ENCODE measurements around the gene CBFB. TPM values are rescaled to one million over a fixed set of nuclear protein-coding genes. Genes with fewer than 3 reads are reported as not detected.

The CBFB gene
- total RNA-seq, 2 experiments from 2014 or later, result 140 to 147 TPM

- CTCF ChIA-PET, result no interaction called here
- POLR2A ChIA-PET, result interaction anchor here (0.9 kb wide), 1 partner anchor 14 kb away, joined by 3 read pairs; no protein-coding TSS in a partner anchor
These were observed 39.3 kb downstream of the CBFB start for GRCh38 chr16:67068212-67068753.

GRCh38 chr16:67071476-67072048 lies 42.6 kb downstream of the CBFB start:
- ChIA-PET CTCF (no interaction called here), POLR2A (no interaction called here)

DNA sequence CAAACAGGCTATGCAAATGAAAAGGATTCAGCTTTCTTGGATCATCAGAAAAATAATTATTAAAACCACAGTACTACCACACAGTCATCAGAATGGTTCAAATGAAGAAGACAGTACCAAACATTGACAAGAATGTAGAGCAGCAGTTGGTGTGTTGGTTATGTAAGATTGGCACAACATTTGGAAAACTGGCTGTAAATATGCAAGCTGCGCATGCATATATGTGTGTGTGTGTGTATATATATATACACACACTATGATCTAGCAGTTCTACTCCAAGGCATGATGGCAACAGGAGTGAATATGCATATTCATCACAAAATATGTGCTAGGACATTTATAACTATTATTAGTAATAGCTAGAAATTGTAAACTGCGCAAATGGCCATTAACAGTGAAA lies 46.4 kb downstream of the CBFB start:
- CTCF ChIA-PET, result interaction anchor here (0.9 to 1.2 kb wide), 3 partner anchors 25 to 58 kb away, joined by 3 to 4 read pairs (median 3); no protein-coding TSS in a partner anchor
- POLR2A ChIA-PET, result no interaction called here

DNA sequence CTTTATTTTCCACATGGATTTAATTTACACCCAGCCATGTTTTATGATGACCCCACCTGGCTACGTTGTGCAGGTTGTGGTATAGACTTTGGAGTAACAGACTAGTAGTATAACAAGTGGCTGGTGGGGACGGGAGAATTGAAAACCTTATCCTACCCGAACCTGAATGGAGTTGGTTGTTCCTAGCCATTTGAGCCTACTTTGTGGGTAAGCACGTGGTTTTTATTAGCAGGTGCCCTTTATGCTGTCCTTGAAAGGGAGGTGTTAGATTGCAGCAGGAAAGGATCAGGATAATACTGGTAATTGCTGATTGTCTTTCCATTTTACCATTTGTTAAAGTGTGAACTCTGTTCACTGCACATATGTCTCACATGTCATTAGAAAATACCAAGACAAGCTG lies 48.9 kb downstream of the CBFB start:
- ChIA-PET CTCF (interaction anchor here (0.7 kb wide), 1 partner anchor 28 kb away, joined by 3 read pairs; no protein-coding TSS in a partner anchor), POLR2A (no interaction called here)

DNA sequence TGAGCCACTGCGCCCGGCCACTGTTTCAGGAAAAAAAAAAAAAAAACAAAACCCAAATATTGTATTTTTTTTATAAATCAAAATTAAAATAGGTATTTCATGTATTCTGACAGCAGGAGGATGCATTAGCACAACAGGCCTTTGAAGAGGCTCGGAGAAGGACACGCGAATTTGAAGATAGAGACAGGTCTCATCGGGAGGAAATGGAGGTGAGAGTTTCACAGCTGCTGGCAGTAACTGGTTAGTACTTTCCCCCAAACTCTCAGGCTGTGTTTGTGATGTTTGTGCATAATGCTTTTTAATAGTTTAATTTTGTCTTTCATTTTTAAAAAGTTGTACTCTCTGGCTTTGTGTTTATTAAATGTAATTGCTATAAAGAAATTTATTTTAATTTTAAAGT lies 53.2 kb downstream of the CBFB start:
- POLR2A ChIA-PET, result no interaction called here

DNA sequence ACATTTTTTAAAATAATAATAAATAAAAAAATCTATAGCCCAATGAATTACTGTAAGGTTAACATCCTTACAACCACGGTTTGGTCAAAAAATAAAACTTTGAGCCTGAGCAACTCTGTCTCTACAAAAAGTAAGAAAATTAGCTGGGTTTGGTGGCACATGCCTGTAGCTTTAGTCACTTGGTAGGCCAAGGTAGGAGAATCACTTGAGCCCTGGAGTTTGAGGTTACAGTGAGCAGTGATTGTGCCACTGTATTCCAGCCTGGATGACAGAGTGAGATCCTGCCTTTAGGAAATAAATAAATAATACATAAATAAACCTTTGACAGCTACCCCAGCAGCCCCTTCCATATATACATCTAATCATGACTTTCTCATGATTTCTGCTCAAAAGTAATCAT lies 53.9 kb downstream of the CBFB start:
- ChIA-PET POLR2A (no interaction called here), CTCF (interaction anchor here (0.7 to 1.1 kb wide), 2 partner anchors 21 to 65 kb away, joined by 3 read pairs; no protein-coding TSS in a partner anchor)

More for the DNA sequence above, 53.2 kb downstream of the CBFB start:
- CTCF ChIA-PET, result interaction anchor here (0.7 to 1.1 kb wide), 2 partner anchors 64 to 353 kb away, joined by 3 to 4 read pairs; no protein-coding TSS in a partner anchor

GRCh38 chr16:67084345-67085028 lies 55.5 kb downstream of the CBFB start:
- ChIA-PET CTCF (no interaction called here), POLR2A (interaction anchor here (0.6 kb wide), 1 partner anchor 104 kb away, joined by 9 read pairs; no protein-coding TSS in a partner anchor)

GRCh38 chr16:67086822-67087221 lies 57.9 kb downstream of the CBFB start:
- ChIA-PET POLR2A (no interaction called here), CTCF (interaction anchor here (1.2 kb wide), 1 partner anchor 16 kb away, joined by 3 read pairs; no protein-coding TSS in a partner anchor)

DNA sequence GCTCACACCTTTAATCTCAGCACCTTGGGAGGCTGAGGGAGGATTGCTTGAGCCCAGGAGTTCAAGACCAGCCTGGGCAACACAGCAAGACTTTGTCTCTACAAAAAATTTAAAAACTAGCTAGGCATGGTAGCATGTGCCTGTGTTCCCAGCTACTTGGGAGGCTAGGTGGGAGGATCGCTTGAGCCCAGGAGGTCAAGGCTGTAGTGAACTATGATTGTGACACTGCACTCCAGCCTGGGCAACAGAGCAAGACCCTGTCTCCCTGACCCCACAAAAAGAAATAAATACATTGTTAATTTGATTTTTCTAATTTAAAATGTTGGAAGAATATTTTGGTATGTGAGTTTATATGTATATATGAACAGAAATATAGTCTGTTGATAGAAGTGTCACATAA lies 58.3 kb downstream of the CBFB start:
- ChIA-PET CTCF (interaction anchor here (1.2 kb wide), 1 partner anchor 15 kb away, joined by 3 read pairs; no protein-coding TSS in a partner anchor), POLR2A (no interaction called here)

DNA sequence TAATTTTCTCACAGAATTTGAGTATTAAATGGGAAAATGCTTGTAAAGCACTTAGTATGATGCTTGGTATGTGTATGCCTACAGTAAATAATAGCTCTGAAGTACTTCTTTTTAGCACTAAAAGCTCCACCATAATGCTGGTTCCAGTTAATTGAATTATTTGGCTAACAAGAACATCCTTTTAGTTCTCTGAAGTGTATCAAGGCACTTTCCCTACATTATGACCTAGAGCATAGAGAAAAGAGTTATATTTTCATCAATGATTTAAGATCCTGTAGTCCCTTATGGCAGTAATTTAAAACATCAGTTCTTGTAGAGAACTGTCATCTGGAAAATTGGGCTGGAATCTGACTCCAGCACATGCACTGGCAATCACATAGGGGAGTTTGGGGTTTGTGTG lies 58.9 kb downstream of the CBFB start:
- CTCF ChIA-PET, result interaction anchor here (1.2 kb wide), 1 partner anchor 15 kb away, joined by 3 read pairs; no protein-coding TSS in a partner anchor
- POLR2A ChIA-PET, result no interaction called here

DNA sequence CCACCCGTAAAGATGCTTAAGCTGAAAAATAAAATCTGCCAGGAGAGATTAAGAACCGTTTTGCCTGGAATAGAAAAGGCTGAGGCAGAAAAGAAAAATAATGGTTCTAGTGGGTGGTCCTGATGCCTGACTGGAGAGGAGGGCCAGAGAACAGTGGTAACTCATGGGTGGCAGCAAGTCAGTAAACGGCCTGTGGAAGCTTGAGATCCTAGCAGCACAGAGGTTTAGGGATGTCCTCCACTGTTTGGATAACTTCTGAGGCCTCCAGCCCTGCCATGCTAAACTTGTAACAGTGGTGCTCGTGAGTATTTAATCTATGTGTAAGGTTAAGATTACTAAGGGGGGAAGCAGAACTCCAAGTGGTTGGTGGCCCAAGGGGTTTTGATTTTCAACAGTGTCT lies 59.6 kb downstream of the CBFB start:
- ChIA-PET CTCF (no interaction called here), POLR2A (no interaction called here)

DNA sequence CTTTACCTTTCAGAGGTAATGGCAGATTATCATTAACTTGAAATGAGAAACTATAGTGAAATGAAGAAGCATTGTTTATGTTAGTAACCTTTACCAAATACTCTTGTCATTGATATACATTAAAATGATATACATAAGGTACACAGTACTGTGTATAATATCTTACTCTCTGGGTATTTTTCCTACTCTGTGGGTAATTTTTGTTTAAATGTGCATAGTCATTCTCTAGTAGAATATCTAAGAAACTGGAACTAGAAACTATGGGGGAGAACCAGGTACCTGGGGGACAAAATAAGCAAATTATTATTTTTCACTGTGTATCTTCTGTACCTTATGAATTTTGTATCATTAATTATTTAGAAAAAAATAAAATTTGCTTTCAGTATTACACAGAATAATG lies 60.2 kb downstream of the CBFB start:
- POLR2A ChIA-PET, result no interaction called here
- CTCF ChIA-PET, result no interaction called here

GRCh38 chr16:67091906-67092566 lies 63.1 kb downstream of the CBFB start:
- ChIA-PET POLR2A (no interaction called here), CTCF (interaction anchor here (0.9 to 1.2 kb wide), 2 partner anchors 10 to 63 kb away, joined by 3 read pairs; no protein-coding TSS in a partner anchor)

- ChIA-PET CTCF (interaction anchor here (0.6 to 0.7 kb wide), 3 partner anchors 74 to 139 kb away, joined by 3 to 6 read pairs (median 4); no protein-coding TSS in a partner anchor), POLR2A (interaction anchor here (0.6 kb wide), 1 partner anchor 300 kb away, joined by 7 read pairs; no protein-coding TSS in a partner anchor)
These were observed 64.3 kb downstream of the CBFB start for GRCh38 chr16:67093098-67093726.

DNA sequence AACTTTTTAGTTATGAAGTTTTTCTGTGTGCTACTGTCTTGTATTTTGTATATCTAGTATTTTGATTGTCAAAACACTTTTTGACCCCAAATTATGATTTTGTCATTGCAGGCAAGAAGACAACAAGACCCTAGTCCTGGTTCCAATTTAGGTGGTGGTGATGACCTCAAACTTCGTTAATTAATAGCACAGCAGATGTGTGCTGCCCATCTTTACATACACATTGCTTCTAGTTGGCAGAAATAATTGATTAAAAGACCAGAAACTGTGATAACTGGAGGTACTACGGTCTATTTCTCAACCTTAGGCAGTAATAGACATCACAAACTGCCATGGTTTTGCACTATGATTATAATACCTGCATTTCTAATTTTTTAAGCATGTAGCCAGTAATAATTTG lies 69.7 kb downstream of the CBFB start:
- POLR2A ChIA-PET, result interaction anchor here (0.7 kb wide), 1 partner anchor 60 kb away, joined by 5 read pairs; no protein-coding TSS in a partner anchor

GRCh38 chr16:67100569-67101310 lies 71.8 kb downstream of the CBFB start:
- ChIA-PET CTCF (interaction anchor here (1.1 to 3.5 kb wide), 6 partner anchors 26 to 87 kb away, joined by 3 to 15 read pairs (median 4); no protein-coding TSS in a partner anchor), POLR2A (interaction anchor here (0.8 kb wide), 1 partner anchor 48 kb away, joined by 3 read pairs; no protein-coding TSS in a partner anchor)

More for the DNA sequence above, 69.7 kb downstream of the CBFB start:
- CTCF ChIA-PET, result no interaction called here

DNA sequence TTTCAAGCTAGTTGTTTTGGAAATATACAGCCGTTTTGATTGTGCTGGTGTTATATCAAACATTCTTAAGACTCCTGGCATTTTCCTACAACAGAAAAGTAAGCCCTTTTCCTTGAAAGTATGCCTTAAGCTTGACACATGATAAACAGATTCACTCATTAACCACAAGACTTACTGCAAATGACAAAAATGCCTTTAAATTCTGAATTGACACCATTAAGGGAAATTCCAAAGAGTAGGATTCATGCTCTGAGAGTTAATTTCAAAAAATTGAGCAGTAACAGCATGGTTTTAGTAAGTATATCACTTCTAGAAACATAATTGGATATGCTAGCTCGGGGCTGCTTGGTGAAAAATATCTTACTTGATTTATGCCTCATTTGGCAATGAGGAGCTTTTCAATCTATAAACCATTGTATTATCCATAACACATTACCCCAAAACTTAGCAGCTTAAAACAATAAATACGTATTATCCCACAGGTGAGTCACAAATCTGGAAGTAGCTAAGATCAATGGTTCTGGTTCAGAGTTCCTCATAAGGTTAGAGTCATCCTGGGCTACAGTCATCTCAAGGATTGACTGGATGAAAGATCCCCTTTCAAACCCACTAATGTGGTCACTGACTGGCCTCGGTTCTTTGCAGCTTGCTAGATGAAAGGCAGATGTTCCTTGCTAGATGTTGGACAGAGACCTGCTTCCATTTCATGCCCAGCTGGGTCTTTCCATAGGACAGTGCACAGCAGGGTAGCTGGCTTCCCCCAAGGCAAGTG lies 72.5 kb downstream of the CBFB start:
- ChIA-PET POLR2A (interaction anchor here (0.6 to 0.9 kb wide), 3 partner anchors 49 to 120 kb away, joined by 3 to 5 read pairs (median 4); no protein-coding TSS in a partner anchor), CTCF (interaction anchor here (1.0 to 3.5 kb wide), 8 partner anchors 10 to 145 kb away, joined by 3 to 15 read pairs (median 4); no protein-coding TSS in a partner anchor)

GRCh38 chr16:67104061-67104460 lies 75.1 kb downstream of the CBFB start:
- CTCF ChIA-PET, result no interaction called here
- POLR2A ChIA-PET, result interaction anchor here (0.7 kb wide), 1 partner anchor 168 kb away, joined by 4 read pairs; no protein-coding TSS in a partner anchor

All from activated CD8-positive, alpha-beta memory T cell treated with anti-CD3 and anti-CD28 coated beads for 36 hours (primary cell).